Keratinocyte (primary cell): ENCODE measurements around the gene PRSS21. TPM values are rescaled to one million over a fixed set of nuclear protein-coding genes. Genes with fewer than 3 reads are reported as not detected.

ENCODE experiments used
- DNase-seq: peaks from one replicate; pipeline ENCODE4 v3.0.0-alpha.2; 2011; ENCODE audit warnings: low read depth, missing footprints, low spot score
- FAIRE-seq: peaks from 2 replicates; lab custom pipeline; 2011; peaks lifted over from hg19 to GRCh38; lab: Jason Lieb, UNC
- H2AFZ ChIP-seq: 2 replicates; pipeline ENCODE4 v1.6.0; 2012; ENCODE audit warnings: low read length, control low read depth, inconsistent platforms; ENCODE audit not compliant: control insufficient read depth
- H3K27ac ChIP-seq: 2 replicates; pipeline ENCODE4 v1.5.1; 2011; ENCODE audit warnings: low read length; ENCODE audit not compliant: control insufficient read depth, insufficient read depth
- H3K27me3 ChIP-seq: 3 replicates; pipeline ENCODE4 v1.6.0; 2011; ENCODE audit warnings: low read length; ENCODE audit not compliant: control insufficient read depth, insufficient read depth; ENCODE audit errors: extremely low read depth
- H3K36me3 ChIP-seq, 2 experiments: 2 replicates in 1 of 2; 3 replicates in 1 of 2; pipeline ENCODE4 v1.5.1; 2011; ENCODE audit warnings: low read length in 2 of 2, mild to moderate bottlenecking in 1 of 2; ENCODE audit not compliant: control insufficient read depth in 2 of 2, insufficient read depth in 2 of 2; ENCODE audit errors: extremely low read depth in 1 of 2
- H3K4me1 ChIP-seq: 3 replicates; pipeline ENCODE4 v1.5.1; 2011; ENCODE audit warnings: low read length; ENCODE audit not compliant: control insufficient read depth, insufficient read depth; ENCODE audit errors: extremely low read depth
- H3K4me2 ChIP-seq: 3 replicates; pipeline ENCODE4 v1.6.0; 2011; ENCODE audit warnings: low read depth, low read length; ENCODE audit not compliant: control insufficient read depth, insufficient read depth; ENCODE audit errors: extremely low read depth
- H3K4me3 ChIP-seq, 3 experiments: fragments of 200-600 bp in 1 of 3; sonication (generic) in 1 of 3; 2 replicates in 2 of 3; 3 replicates in 1 of 3; pipeline ENCODE4 v1.5.1; 2011 to 2016; ENCODE audit warnings: low read length in 3 of 3, mild to moderate bottlenecking in 3 of 3, control low read depth in 2 of 3, inconsistent platforms in 1 of 3, low read depth in 1 of 3, mixed read lengths in 1 of 3, mixed run types in 1 of 3, moderate library complexity in 1 of 3; ENCODE audit not compliant: control insufficient read depth in 2 of 3, insufficient read depth in 2 of 3; ENCODE audit errors: extremely low read depth in 1 of 3
- H3K79me2 ChIP-seq: 2 replicates; pipeline ENCODE4 v1.6.0; 2012; ENCODE audit warnings: low read length; ENCODE audit not compliant: control insufficient read depth, insufficient read depth
- H3K9ac ChIP-seq: 3 replicates; pipeline ENCODE4 v1.6.0; 2011; ENCODE audit warnings: low read length; ENCODE audit not compliant: control insufficient read depth, insufficient read depth; ENCODE audit errors: extremely low read depth
- H3K9me1 ChIP-seq: 3 replicates; pipeline ENCODE4 v1.6.0; 2011; ENCODE audit warnings: low read length; ENCODE audit not compliant: control insufficient read depth, insufficient read depth; ENCODE audit errors: extremely low read depth
- H3K9me3 ChIP-seq: 2 replicates; pipeline ENCODE4 v1.5.1; 2012; ENCODE audit warnings: low read depth, low read length; ENCODE audit not compliant: control insufficient read depth
- H4K20me1 ChIP-seq: 3 replicates; pipeline ENCODE4 v1.6.0; 2011; ENCODE audit warnings: low read length; ENCODE audit not compliant: control insufficient read depth, insufficient read depth; ENCODE audit errors: extremely low read depth
- EZH2 ChIP-seq: IDR thresholded peaks from one replicate; pipeline ENCODE4 v1.6.1; 2012; ENCODE audit warnings: inconsistent platforms, mild to moderate bottlenecking, low read length, moderate library complexity
- dilution Hi-C: fragments of 300-500 bp; cut with MboI; formaldehyde crosslinking; loops from one replicate; pipeline ENCODE4 v1.7.0; 2020; ENCODE audit warnings: low sequenced_read_pairs; ENCODE audit not compliant: extremely low pct_ligation_motif_present
- polyA plus RNA-seq, 5 experiments: library from polyadenylated mRNA; depleted of rRNA in 3 of 5; stranded (reverse) in 3 of 5; stranded (forward) in 1 of 5; unstranded in 1 of 5; fragments of >200 nt; gene quantifications; 1 replicate in 1 of 5; 2 replicates in 3 of 5; 3 replicates in 1 of 5; pipeline versions ENCODE4 v1.2.1 to v1.2.3, GENCODE V29; 2011 to 2012; ENCODE audit warnings: missing spikeins in 2 of 5, low read depth in 1 of 5, low replicate concordance in 1 of 5
- TF ChIP-seq, protein P1 (sequence below), 3 experiments: IDR thresholded peaks in 1 of 3; conservative IDR thresholded peaks in 1 of 3; optimal IDR thresholded peaks in 1 of 3; 2 replicates in 2 of 3; 3 replicates in 1 of 3; pipeline versions ENCODE3 to v1.5.1; 2011; ENCODE audit warnings: low read length in 3 of 3, mild to moderate bottlenecking in 3 of 3, moderate library complexity in 2 of 3, control low read depth in 1 of 3, inconsistent platforms in 1 of 3; ENCODE audit not compliant: insufficient read depth in 2 of 3; ENCODE audit errors: extremely low read depth in 1 of 3

Gene PRSS21
- polyA plus RNA-seq, 1 donor (not counting 4 experiments of a cell fraction or from before 2014, with no cell fraction given), result 0.52 TPM

DNA sequence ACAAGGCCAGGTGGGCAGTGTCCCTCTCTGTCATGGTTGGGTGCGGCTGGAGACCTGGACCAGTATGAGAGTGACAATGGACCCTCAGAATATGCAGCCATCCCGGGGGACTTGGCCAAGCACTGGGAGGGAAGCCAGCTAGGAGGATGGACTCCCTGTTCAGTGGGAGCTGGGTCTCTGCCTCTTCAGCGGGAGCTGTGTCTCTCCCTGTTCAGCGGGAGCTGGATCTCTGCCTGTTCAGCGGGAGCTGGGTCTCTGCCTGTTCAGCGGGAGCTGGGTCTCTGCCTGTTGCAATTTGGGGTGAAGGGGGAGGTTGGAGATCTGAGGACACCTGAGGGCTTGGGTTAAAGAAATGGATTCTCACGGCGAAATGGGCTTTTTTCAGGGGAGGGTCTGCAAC lies 25.9 kb upstream of the PRSS21 start:
- Histone ChIP-seq H2AFZ (no peak overlapping the region), H3K27ac (no peak overlapping the region), H3K4me1 (peaks cover 15% of the 10 kb centered on the region), H3K9me3 (no peaks in the 10 kb centered on the region), H4K20me1 (no peaks in the 10 kb centered on the region), H3K27me3 (peaks cover 38% of the 10 kb centered on the region), H3K79me2 (no peaks in the 10 kb centered on the region), H3K4me2 (no peak overlapping the region), H3K9me1 (no peaks in the 10 kb centered on the region), H3K9ac (no peak overlapping the region), H3K4me3 (no peak overlapping the region), H3K36me3 (no peaks in the 10 kb centered on the region)
- DNase-seq (no peak), FAIRE-seq (no peak)
- dilution Hi-C loops, result no loop called here
- TF ChIP-seq, protein P1, sequence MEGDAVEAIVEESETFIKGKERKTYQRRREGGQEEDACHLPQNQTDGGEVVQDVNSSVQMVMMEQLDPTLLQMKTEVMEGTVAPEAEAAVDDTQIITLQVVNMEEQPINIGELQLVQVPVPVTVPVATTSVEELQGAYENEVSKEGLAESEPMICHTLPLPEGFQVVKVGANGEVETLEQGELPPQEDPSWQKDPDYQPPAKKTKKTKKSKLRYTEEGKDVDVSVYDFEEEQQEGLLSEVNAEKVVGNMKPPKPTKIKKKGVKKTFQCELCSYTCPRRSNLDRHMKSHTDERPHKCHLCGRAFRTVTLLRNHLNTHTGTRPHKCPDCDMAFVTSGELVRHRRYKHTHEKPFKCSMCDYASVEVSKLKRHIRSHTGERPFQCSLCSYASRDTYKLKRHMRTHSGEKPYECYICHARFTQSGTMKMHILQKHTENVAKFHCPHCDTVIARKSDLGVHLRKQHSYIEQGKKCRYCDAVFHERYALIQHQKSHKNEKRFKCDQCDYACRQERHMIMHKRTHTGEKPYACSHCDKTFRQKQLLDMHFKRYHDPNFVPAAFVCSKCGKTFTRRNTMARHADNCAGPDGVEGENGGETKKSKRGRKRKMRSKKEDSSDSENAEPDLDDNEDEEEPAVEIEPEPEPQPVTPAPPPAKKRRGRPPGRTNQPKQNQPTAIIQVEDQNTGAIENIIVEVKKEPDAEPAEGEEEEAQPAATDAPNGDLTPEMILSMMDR (optimal IDR thresholded peaks at IDR 0.05 in 1 of 3, IDR thresholded peaks at IDR 0.05 in 1 of 3, conservative IDR thresholded peaks at IDR 0.05 in 1 of 3; ENCODE audit: extremely low read depth in 1 of 3, insufficient read depth in 2 of 3, low read length in 3 of 3), result no peak
- no peak for TF ChIP-seq EZH2

DNA sequence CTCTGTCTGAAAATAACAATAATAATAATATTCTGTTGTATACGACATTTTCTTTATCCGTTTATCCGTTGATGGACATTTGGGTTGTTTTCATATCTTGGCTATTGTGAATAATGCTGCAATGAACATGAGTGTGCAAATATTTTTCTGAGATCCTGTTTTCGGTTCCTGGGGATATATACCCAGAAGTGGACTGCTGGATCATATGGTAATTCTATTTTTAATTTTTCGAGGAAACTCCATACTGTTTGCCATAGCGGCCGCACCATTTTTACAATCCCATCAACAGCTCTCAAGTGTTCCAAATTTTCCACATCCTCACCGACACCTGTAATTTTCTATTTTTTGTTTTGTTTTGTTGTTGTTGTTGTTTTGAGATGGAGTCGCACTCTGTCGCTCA lies 24.1 kb upstream of the PRSS21 start:
- dilution Hi-C loops, result no loop called here
- no peak for FAIRE-seq
- no peak for TF ChIP-seq EZH2
- TF ChIP-seq, protein P1 (optimal IDR thresholded peaks at IDR 0.05 in 1 of 3, IDR thresholded peaks at IDR 0.05 in 1 of 3, conservative IDR thresholded peaks at IDR 0.05 in 1 of 3; ENCODE audit: extremely low read depth in 1 of 3, insufficient read depth in 2 of 3, low read length in 3 of 3), result no peak
- no peaks in the 10 kb centered on the region for H3K9me3 ChIP-seq
- H4K20me1 ChIP-seq, result no peaks in the 10 kb centered on the region
- H3K27ac ChIP-seq, result no peak overlapping the region
- no peak for DNase-seq
- H3K9me1 ChIP-seq, result no peaks in the 10 kb centered on the region
- H3K36me3 ChIP-seq, result no peaks in the 10 kb centered on the region
- H3K27me3 ChIP-seq, result peaks cover 27% of the 10 kb centered on the region
- H3K4me1 ChIP-seq, result peaks cover 16% of the 10 kb centered on the region
- H2AFZ ChIP-seq, result no peak overlapping the region
- no peak overlapping the region for H3K4me2 ChIP-seq
- no peak overlapping the region for H3K9ac ChIP-seq
- H3K79me2 ChIP-seq, result no peaks in the 10 kb centered on the region
- H3K4me3 ChIP-seq, result no peak overlapping the region
